ENCODE data around the gene OR9A2. TPM values are rescaled to one million over a fixed set of nuclear protein-coding genes. Genes with fewer than 3 reads are reported as not detected.

Gene OR9A2
- total RNA-seq, 4 donors from 2014 or later: 0.44 to 0.78 TPM; not detected in 2

DNA sequence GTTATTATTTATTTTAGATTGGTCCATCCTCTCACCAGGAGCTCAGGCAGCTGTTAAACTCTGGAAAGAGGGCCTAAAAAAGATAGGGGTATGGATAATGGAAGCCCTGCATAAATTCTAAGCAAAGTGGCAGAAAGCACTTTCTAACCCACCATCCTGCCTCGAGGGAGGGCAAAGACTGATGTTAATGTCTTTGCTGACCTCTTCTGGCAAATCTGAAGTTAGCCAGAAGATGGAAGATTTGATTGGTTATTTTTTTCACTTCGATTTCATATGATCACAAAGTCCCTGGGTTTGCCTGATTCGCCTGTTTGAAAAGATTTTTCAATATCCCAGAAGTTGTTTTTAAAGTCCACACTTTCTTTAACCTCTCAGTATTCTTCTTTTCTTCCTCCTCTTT is 24.8 kb downstream of the OR9A2 start:
- Histone ChIP-seq H3K36me3 (no peaks in the 10 kb centered on the region), H3K27ac (no peak overlapping the region), H3K27me3 (peaks cover 0 to 5% of the 10 kb centered on the region in 2 donors), H3K4me1 (no peaks in the 10 kb centered on the region), H3K4me3 (no peak overlapping the region), H3K9me3 (peaks cover 0 to 6% (median 2%) of the 10 kb centered on the region in 4 donors)
- DNase-seq (ENCODE audit: low spot score in 2 of 2): no peak
- WGBS, 2 donors: 50 to 54% methylated on average over 3 of the region's 3 CpGs
- TF ChIP-seq POLR2A (IDR thresholded peaks at IDR 0.05) (no peak), EP300 (IDR thresholded peaks at IDR 0.05) (no peak)
- TF ChIP-seq, protein P1, sequence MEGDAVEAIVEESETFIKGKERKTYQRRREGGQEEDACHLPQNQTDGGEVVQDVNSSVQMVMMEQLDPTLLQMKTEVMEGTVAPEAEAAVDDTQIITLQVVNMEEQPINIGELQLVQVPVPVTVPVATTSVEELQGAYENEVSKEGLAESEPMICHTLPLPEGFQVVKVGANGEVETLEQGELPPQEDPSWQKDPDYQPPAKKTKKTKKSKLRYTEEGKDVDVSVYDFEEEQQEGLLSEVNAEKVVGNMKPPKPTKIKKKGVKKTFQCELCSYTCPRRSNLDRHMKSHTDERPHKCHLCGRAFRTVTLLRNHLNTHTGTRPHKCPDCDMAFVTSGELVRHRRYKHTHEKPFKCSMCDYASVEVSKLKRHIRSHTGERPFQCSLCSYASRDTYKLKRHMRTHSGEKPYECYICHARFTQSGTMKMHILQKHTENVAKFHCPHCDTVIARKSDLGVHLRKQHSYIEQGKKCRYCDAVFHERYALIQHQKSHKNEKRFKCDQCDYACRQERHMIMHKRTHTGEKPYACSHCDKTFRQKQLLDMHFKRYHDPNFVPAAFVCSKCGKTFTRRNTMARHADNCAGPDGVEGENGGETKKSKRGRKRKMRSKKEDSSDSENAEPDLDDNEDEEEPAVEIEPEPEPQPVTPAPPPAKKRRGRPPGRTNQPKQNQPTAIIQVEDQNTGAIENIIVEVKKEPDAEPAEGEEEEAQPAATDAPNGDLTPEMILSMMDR (IDR thresholded peaks at IDR 0.05): no peak

GRCh38 chr7:143000648-143001047 is 26.3 kb downstream of the OR9A2 start:
- Histone ChIP-seq H3K27me3 (peaks cover 0 to 5% of the 10 kb centered on the region in 2 donors), H3K36me3 (no peaks in the 10 kb centered on the region), H3K9me3 (peaks cover 0 to 6% (median 2%) of the 10 kb centered on the region in 4 donors), H3K4me1 (no peaks in the 10 kb centered on the region), H3K4me3 (no peak overlapping the region), H3K27ac (no peak overlapping the region)
- DNase-seq (ENCODE audit: low spot score in 2 of 2): no peak
- TF ChIP-seq, protein P1 (IDR thresholded peaks at IDR 0.05): no peak
- TF ChIP-seq EP300 (IDR thresholded peaks at IDR 0.05) (no peak), POLR2A (IDR thresholded peaks at IDR 0.05) (no peak)
- WGBS, 2 donors: 86 to 89% methylated on average over 2 of the region's 2 CpGs

DNA sequence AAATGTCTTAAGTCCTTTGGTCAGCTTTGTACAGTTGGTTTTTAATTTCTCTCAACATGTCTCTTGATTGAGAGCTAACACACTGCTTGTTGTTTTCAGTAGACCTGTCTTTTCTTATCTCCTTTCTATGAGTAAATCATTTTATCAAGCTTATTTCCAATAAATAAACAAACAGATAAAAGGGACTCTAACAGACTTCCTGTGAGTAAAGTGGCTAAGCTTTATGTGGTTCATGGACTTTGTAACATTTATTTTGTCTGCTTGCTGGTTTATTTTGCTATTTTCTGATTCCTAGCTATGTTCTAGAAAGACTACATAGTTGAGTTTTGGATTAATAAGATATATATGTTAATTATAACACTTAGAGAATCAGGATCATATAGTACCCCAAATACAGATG is 27.1 kb downstream of the OR9A2 start:
- H3K9me3 ChIP-seq: peaks cover 0 to 6% (median 2%) of the 10 kb centered on the region in 4 donors
- DNase-seq (ENCODE audit: low spot score in 2 of 2): no peak
- no peak for TF ChIP-seq EP300 (IDR thresholded peaks at IDR 0.05)
- TF ChIP-seq, protein P1 (IDR thresholded peaks at IDR 0.05): no peak
- TF ChIP-seq POLR2A (IDR thresholded peaks at IDR 0.05): no peak
- no peaks in the 10 kb centered on the region for H3K27me3 ChIP-seq
- no peak overlapping the region for H3K27ac ChIP-seq
- H3K36me3 ChIP-seq: no peaks in the 10 kb centered on the region
- H3K4me3 ChIP-seq: no peak overlapping the region
- H3K4me1 ChIP-seq: no peaks in the 10 kb centered on the region

- no peak overlapping the region for H3K27ac ChIP-seq
Measured at GRCh38 chr7:142998966-142999365, 28.0 kb downstream of the OR9A2 start.

GRCh38 chr7:142997456-142997989 is 29.4 kb downstream of the OR9A2 start:
- no peaks in the 10 kb centered on the region for H3K27me3 ChIP-seq
- 73 to 75% methylated on average over 4 of the region's 4 CpGs for WGBS, 2 donors
- no peaks in the 10 kb centered on the region for H3K4me1 ChIP-seq
- DNase-seq (ENCODE audit: low spot score in 2 of 2): no peak
- TF ChIP-seq POLR2A (IDR thresholded peaks at IDR 0.05) (no peak), EP300 (IDR thresholded peaks at IDR 0.05) (no peak)
- TF ChIP-seq, protein P1 (IDR thresholded peaks at IDR 0.05): no peak
- H3K27ac ChIP-seq: no peak overlapping the region
- H3K4me3 ChIP-seq: no peak overlapping the region
- H3K9me3 ChIP-seq: peaks cover 0 to 6% (median 2%) of the 10 kb centered on the region in 4 donors
- no peaks in the 10 kb centered on the region for H3K36me3 ChIP-seq

More at GRCh38 chr7:142998966-142999365, 28.0 kb downstream of the OR9A2 start:
- DNase-seq (ENCODE audit: low spot score in 2 of 2): no peak
- Histone ChIP-seq H3K4me3 (no peak overlapping the region), H3K27me3 (no peaks in the 10 kb centered on the region), H3K9me3 (peaks cover 0 to 6% (median 2%) of the 10 kb centered on the region in 4 donors), H3K36me3 (no peaks in the 10 kb centered on the region), H3K4me1 (no peaks in the 10 kb centered on the region)
- 87 to 89% methylated on average over 6 of the region's 6 CpGs for WGBS, 2 donors
- TF ChIP-seq EP300 (IDR thresholded peaks at IDR 0.05): no peak
- TF ChIP-seq, protein P1 (IDR thresholded peaks at IDR 0.05): no peak
- TF ChIP-seq POLR2A (IDR thresholded peaks at IDR 0.05): no peak
